HCEC 1CT (cell line): Measurements from ENCODE around the gene CYB5RL.
"Not testable (repeated sequence)": the region's sequence is repeated elsewhere in the genome, so short reads cannot be mapped to it uniquely, and the experiment has no call there.

Source experiments
- DNase-seq: peaks from one replicate; pipeline ENCODE4 v3.0.0-alpha.2; 2017

CYB5RL gene

DNA sequence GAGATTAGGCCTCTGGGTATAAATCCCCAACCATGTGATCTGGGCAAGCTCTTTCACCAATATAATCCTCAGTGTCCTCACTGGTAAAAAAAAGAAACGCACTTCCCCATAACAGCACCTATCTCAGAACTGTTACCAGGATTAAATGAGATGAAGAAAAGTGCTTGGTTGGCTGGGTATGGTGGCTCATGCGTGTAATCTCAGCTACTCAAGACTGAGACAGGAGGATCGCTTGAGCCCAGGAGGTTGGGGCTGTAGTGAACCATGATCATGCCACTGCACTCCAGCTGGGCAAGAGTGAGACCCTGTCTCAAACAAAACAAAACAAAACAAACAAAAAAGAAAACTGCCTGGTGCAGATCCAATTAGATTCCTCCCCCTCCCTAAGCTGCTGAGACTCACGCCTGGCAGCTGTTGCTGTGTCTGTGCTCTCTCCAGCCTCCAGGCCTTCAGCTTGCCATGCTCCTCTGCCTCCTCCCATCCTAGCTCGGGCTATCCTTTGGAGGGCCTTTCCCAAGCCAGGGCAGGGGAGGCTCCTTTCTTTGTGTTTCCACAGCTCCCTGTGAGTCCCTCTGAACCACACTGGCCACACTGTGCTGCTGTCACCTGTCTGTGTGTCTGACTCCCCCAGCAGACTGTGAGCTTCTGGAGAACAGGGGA lies 19.0 kb downstream of the CYB5RL start:
- DNase-seq = no peak

DNA sequence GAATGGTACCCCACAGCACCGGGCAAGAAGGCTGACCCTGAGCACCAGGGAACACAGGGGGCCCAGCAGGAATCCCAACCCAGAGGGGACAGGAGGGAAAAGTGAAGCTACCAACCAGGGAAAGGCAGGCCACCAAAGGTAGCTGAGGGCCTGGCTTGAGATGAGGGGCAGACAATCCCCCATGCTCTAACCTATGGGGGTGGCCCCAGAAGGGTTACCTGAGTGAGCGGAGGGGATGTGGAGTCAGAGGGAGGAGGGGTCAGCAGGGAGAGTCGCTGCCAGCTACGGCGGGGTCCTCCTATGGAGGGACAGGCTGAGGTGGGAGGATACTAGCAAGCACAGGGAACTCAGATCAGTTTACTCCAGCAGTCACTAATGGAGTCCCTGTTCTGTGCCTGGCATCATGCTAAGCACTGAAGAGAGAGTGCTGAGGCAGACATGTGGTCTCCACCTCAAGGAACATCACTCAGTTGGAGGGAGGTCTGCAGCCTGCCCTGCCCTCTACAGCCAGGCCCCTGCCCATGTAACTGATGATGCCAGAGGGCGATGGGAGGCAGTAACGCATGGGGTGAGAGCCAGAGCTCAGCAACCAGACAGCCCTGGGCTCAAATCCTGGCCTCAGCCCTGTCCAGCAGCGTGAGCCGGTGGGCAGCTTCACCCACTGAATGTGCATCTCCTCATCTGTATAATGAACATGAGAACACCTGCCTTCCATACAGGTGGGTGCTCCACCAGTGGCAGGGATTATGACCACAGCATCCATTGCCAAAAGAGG lies 21.3 kb downstream of the CYB5RL start:
- no peak for DNase-seq

DNA sequence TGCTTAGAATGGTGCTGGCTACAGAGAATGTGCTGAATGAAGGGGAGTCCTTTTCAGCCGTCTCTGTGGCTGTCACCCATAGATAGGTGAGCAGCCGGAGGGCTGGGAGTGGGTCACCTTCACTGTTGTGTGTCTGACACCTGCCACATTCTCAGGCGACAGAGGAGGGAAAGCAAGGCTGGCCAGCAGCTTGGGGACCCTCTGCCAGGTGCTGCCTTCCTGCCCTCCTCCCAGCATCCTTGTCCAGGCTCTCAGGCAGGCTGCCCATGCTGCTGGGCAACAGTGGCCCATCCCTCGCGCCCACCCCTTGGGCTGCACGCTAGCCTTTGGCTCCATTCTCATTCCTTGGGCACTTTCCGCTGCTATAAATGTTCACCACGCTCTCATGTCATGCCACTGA lies 22.1 kb downstream of the CYB5RL start:
- DNase-seq = no peak

DNA sequence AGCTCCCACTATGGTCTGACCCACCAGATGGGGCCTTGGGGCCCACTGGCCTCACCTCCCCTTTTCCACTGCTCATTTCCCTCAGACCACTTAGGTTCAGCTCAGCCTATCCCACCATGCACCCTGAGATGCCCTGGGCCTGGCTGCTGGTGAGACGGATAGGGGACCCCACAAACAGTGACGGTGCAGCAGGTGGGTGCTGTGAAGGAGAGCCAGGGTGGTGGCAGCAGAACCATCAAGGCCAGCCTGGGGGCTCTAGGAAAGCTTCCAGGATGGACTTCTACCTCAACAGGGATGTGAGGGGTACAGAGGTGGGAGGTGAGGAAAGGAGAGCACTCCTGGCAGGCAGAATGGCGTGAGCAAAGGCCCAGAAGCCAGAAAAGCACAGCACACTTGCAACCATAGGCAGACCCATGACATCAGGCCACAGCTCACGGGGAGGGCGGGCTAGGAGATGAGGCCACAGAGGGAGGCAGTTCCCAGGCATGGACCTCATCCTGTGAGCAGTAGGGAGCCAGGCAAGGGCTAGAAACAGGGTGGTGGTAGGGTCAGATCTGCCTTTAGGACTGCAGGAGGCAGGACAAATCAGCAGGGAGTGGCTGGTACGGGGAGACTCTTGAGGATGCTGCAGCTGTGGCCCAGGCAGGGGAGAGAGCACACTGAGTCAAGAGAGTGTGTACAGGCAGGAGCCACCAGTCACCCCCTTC lies 23.1 kb downstream of the CYB5RL start:
- no peak for DNase-seq

DNA sequence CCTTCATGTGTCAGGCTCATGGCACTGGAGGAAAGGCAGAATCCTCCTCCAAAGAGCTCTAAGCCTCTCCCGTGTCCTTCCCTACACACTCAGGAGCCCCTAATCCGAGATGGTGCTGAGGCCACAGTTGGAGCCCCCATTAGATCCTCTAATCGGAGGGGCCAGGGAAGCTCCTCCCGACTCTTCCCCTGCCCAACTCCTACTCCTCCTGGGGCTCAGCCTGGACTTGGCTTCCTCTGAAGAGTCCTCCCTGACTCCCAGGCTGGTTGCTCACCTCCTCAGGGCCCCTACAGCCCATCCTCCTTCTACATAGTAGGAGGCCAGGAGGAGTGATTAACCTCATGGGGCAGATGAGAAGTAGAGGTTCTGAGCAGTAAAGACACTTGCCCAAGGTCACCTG lies 25.7 kb downstream of the CYB5RL start:
- DNase-seq = no peak

DNA sequence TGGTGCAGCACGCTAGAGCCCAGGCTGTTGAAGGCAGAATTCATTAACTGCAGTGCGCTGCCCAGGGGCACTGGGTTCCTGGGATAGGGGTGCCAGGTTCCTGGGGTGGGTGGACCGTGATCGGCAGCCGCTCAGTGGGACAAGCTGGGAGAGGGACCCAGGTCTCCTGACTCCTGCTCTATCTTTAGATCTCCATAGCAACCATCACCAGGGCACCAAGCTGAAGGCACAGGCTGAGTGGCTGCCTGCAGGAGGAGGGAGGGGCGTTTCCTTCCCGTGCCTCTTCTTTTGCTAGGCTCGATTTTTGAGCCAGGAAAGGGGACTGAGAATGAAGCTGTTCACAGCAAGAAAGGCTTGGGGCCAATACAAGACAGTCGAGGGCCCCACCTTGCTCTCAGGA lies 26.1 kb downstream of the CYB5RL start:
- no peak for DNase-seq

DNA sequence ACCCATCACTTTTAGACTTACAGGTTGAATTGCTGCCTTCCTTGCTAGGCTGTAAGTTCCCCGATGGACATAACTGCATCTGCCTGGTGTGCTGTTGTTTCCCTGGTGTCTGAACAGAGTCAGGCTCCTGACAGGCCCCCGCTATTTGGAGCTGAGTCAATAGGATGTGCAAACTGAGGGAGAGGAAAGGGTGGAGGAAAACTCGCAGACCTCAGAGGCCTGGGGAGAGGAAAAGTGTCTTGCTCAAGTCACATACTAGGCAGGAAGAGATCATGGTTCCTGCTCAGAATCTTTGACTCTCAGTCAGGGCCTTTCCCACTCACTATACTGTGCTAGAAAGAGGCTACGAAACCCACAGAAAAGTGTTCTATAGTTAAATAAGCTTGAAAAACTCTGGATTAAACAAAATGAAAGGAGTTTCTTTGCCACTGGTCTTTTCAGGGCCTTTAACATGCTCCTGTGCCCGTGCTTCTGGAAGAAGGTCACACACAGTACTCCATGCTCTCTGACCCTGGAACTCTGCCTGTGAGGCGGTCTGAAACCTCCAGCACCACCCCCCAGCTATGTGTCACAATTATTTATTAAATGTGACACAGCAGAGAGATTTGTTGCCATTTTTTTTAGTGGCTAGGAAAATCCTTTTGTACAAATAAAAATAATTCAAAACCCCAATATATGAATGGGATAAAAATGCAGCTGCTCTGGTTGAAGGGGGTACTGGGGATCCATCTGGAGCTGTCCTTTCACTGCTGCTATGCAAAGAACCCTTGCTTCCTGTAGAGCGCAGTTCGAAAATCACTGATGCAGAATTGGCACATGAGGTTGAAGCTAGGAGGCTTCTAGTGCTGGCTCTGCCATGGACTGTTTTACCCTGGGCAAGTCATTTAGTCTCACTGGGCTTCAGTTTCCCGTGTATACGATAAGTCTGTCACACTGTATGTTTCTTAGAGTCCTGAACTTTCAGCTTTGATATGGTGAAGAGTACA lies 26.9 kb downstream of the CYB5RL start:
- no peak for DNase-seq

DNA sequence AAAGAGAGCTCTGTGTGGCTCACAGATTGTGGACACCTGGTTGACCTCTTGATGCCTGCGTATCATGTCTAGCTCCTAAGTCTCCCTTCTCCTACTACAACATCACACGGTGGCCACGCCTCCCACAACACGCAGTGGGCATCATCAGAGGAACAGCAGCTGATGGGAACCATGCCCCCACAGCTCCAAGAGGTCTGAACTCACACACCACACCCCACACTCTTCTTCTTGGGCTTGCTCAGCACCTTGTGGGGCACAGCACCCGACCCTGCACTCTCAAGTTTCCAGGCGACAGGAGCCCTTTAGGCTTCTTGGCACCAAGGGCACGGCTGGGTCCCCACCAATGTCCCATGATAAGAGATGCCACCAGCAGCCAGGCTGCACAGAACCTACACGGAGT lies 28.2 kb downstream of the CYB5RL start:
- no peak for DNase-seq

DNA sequence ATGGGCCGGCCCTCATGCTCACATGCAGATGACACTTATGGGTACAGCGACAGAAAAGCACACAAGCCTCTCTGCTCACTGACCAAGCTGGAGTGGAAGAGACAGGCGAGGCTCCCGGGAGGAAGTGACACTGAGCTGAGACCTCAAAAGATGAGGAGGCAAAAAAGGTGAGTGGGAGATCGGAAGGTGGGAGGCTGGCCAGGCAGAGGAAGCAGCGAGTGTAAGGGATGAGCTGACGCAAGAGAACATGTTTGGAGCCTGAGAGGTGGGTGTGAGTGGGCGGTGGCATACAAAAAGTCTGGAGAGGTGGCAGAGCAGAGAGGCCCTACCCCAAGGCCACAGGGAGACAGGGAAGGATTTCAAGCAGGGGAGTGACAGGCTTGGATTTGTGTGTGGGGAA lies 28.8 kb downstream of the CYB5RL start:
- no peak for DNase-seq

DNA sequence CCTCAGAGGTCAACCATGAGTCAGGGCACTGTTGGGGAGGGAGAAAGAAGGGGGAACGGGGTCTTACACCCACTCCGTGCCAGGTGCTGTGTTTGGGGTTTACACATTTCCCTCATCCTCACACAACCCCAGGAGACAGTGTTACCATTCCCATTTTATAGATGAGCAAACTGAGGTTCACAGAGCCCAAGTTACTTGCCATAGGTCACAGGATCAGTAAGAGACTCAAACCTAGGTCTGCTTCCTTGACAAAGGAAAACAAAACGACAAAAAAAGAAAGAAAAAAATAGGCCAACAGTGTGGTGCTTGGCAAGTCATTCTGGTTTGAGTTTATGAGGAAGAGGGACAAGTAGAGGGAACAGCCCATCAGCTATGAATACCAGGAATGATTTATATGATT lies 30.8 kb downstream of the CYB5RL start:
- no peak for DNase-seq

DNA sequence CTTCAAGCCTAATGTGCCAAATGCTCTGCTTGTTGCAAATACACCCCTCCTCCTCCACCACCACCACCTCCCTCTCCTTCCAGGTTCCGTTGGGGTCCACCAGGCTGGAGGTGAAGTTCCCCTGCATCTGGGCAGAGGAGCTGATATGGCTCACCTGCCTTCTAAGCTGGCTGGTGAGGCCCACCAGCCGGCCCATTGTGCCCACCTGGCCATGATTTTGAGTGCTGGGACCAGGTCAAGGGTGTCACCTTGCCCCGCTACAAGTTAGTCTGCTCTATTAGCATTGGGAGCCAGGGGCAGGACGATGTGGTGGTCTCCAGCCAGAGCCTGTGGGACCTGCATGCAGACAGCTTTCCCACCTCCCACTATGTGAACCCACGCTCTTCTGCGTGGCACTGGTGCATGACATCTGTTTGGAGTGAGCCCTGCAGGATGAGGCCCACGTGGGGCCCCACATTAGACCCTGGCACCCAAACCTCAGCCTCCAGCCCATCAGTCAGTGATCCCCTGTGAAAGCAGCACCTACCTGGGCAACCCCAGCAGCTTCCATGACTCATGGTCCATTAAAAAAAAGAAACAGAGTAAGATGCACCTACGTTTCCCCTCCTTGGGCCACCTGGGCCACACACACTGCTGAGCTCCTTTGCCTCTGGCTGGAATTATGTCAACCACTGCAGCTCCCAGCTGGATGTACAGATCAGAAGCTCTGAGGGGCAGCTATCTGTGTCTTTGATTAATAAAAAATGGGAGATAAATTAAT lies 31.4 kb downstream of the CYB5RL start:
- no peak for DNase-seq

DNA sequence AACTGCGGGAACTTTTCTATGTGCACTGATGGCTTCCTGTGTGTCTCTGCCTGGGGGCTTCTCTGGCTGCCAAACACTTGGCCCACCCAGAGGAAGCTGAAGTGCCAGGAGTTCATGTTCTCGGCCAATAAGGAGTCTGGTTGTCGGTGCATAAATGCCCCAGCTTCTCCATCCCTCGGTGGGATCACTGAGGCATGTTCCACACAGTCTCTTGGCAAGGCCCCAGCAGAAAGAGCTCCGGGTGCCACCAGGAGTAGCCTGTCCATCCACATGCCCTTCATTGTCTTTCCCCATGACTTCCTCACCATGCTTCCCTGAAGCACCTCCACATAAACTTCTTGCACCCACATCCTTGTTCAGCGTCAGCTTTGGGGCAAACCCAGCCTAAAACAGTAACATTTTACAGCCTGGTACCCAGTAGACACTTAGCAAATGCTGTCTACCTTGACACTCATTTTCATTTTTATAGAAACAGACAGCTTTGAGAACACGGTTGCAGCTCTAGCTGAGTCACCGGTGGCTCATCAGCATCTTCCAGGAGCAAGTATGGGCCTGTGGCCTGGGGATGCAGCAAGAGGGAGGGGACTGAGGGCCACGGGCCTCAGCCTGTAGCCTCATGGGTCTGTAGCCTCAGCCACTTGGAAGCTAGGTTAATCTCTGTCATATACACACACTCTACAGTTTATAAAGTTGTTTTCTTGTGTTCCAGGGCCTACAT lies 32.2 kb downstream of the CYB5RL start:
- DNase-seq = peak; percentile 45

DNA sequence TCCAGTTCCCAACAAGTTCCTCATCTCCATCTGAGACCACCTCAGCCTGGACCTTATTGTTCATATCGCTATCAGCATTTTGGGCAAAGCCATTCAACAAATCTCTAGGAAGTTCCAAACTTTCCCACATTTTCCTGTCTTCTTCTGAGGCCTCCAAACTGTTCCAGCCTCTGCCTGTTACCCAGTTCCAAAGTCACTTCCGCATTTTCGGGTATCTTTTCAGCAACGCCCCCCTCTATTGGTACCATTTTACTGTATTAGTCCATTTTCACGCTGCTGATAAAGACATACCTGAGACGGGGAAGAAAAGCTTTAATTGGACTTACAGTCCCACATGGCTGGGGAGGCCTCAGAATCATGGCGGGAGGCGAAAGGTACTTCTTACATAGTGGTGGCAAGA lies 33.5 kb downstream of the CYB5RL start:
- not testable (repeated sequence) for DNase-seq

DNA sequence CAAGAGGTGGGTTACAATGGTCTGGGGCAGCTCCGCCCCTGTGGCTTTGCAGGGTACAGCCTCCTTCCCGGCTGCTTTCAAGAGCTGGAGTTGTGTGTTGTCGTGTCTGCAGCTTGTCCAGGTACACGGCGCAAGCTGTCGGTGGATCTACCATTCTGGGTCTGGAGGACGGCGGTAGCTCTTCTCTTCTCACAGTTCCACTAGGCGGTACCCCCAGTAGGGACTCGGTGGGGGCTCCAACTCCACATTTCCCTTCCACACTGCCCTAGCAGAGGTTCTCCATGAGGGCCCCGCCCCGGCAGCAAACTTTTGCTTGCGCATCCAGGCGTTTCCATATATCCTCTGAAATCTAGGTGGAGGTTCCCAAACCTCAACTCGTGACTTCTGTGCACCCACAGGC lies 34.7 kb downstream of the CYB5RL start:
- DNase-seq = no peak

DNA sequence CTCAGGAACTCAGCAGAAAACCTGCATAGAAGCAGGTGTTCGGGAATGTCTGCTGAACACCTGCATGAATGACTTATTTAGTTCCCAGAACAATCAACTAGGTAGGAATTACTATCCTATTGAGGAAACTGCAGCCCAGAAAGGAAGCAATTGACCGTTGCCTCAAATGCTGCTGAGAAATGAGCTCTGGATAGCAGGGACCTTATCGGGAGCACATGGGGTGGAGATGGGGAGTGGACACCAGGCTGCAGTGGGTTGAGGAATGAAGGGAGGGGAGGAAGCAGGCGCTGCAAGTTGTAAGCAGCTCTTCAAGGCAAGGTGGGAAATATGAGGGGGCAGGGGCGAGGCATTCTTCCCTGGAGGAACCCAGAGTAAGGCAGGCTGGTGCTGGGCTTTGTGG lies 36.3 kb downstream of the CYB5RL start:
- no peak for DNase-seq

DNA sequence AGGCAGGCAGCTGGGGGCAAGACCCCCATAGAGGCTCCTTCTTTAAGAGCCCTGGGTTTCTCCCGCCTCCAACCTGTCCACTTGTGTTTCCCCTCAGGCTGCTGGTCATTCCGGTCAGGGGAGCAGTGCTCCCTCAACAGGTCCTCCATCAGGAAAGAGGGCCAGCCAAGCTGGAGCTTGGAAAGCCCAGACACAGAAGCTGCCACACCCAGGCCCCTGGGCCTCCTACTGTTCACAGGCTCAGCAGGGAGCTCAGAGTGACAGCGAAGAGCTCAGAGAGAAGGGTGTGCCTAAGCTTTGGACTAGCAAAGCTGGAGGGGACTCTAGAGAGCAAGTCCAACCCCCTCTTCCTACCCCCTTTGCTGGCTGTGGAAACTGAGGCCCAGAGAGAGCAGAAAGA lies 36.8 kb downstream of the CYB5RL start:
- no peak for DNase-seq

DNA sequence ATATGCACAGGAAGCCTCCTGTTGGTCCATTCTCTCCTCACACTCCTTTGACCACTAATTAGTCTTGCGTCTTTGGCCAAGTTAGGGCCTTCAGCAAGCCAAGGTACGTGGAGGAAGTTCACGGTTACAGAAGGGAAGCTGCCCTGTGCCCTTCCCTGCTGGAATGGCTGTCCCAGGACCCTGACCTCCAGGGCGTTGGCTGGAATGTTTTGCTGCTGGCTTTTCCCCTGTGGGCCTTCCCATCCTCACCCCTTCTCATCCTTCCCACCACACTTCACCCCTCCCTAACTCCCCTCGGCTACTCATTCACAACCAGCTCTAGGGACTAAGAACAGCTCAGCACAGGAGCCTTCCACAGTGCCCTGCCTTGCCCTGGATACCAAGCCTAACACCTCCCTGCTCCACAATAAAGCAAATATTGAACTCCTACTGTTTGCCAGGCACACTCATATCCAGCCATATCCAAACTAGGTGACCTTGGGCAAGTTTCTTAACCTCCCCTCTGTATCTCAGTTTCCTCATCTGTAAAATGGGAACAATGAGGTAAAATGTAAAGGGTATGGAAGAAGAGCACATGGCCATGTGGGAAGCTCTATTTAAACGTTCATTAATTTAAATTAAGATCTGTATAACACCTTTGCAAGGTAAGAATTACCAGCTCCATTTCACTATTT lies 38.2 kb downstream of the CYB5RL start:
- DNase-seq = no peak

DNA sequence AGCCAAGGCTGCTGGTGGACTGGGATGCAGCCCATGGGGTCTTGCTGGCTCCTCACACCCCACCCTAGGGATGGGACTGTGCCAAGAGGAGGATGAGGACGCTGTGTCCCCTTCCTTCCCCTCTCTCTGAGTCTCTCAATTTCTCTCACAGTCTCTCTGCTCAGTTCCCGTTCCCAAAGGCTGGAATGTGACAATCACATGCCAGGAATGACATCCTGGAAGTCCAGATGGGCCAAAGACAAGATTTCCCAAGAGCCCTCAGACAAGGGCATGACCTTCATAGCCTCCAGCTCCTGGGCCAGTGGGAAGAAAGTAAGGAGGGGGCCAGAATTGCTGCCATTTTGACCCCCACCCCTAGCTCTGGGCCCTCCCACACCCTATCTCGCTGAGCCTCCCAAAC lies 39.5 kb downstream of the CYB5RL start:
- DNase-seq = no peak

DNA sequence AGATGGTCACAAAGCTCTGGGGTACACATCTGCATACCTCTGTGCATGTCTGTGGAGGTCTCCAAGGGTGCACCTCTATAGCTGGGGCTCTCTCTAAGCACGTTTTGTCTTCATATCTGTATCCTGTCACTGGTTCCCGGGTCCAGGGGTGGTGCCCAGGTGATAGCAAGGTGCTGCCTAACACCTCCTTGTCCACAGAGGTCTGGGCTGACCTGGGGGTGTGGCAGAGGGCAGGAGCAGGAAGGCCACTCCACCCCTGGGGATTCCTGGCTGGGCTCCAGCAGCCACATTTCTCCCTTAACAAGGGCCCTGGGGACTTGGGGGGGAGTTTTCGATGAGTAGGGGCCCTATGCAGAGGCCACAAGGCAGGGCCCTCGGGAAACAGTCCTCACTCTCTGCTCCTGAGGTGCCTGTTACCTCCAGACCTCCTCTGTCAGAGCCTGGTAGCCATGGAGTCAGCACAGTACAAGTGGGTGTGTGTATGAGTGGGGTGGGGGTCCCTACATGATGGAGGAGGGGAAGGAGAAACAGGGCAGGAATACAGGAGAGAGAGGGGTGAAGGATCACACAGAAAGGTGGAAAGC lies 40.0 kb downstream of the CYB5RL start:
- DNase-seq = no peak

DNA sequence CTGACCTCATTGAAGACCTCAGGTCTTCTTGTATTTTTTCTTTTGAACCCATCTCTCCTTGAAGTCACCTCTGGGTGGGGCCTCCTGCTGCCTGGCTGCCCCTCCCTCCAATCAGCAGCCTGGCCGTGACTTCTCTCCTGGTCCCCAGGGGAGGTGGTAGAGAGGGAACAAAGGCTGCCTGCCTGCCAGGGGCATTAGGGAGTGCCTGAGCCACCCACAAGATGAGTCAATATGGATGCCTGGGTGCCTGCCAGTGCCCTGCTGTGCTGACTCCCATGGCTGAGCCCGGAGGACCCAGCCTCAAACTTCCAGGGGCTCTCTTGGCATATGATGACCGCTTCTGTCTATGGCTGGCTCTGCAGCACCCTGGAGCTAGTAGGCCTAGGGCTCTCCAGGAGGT lies 41.8 kb downstream of the CYB5RL start:
- no peak for DNase-seq
